ENCODE measurements around the gene TUT4.

The TUT4 gene

GRCh38 chr1:52549267-52549666, 3.6 kb downstream of the TUT4 start:
- no peak for TF ChIP-seq CTCF (IDR thresholded peaks at IDR 0.05; ENCODE audit: low read depth, low read length)
- DNase-seq (ENCODE audit: extremely low read depth, low read depth) = no peak

- TF ChIP-seq CTCF (IDR thresholded peaks at IDR 0.05; ENCODE audit: low read depth, low read length) = no peak
- no peak for DNase-seq (ENCODE audit: extremely low read depth, low read depth)
Observed at GRCh38 chr1:52546852-52547251, 6.0 kb downstream of the TUT4 start.

- TF ChIP-seq CTCF (IDR thresholded peaks at IDR 0.05; ENCODE audit: low read depth, low read length) = no peak
- no peak for DNase-seq (ENCODE audit: extremely low read depth, low read depth)
Observed at GRCh38 chr1:52544665-52545525, 8.0 kb downstream of the TUT4 start.

- TF ChIP-seq CTCF (IDR thresholded peaks at IDR 0.05; ENCODE audit: low read depth, low read length) = no peak
- DNase-seq (ENCODE audit: extremely low read depth, low read depth) = no peak
Observed at GRCh38 chr1:52542085-52542688, 10.7 kb downstream of the TUT4 start.

GRCh38 chr1:52534928-52535764, 17.7 kb downstream of the TUT4 start:
- DNase-seq (ENCODE audit: extremely low read depth, low read depth) = no peak
- TF ChIP-seq CTCF (IDR thresholded peaks at IDR 0.05; ENCODE audit: low read depth, low read length) = no peak

GRCh38 chr1:52533713-52534112, 19.2 kb downstream of the TUT4 start:
- DNase-seq (ENCODE audit: extremely low read depth, low read depth) = no peak
- no peak for TF ChIP-seq CTCF (IDR thresholded peaks at IDR 0.05; ENCODE audit: low read depth, low read length)

All from AG09319 (cell line).